ENCODE measurements around the gene DLG2. TPM values are rescaled to one million over a fixed set of nuclear protein-coding genes. Genes with fewer than 3 reads are reported as not detected.

The DLG2 gene
- total RNA-seq, 2 experiments from 2014 or later: 6.9 to 8.2 TPM

- intact Hi-C loops (cut with micrococcal nuclease; ENCODE audit: unreplicated experiment): no loop called here
- no peak overlapping the region for H2AFZ ChIP-seq (ENCODE audit: low read length)
- TF ChIP-seq CTCF (conservative IDR thresholded peaks at IDR 0.05; ENCODE audit: low read length) (no peak), EZH2phosphoT487 (IDR thresholded peaks at IDR 0.05; ENCODE audit: borderline replicate concordance, low read depth, low read length) (no peak)
- POLR2A ChIA-PET: interaction anchor here (0.7 kb wide), 1 partner anchor 710 kb away, joined by 3 read pairs; no protein-coding TSS in a partner anchor
- no peaks in the 10 kb centered on the region for H3K36me3 ChIP-seq (ENCODE audit: insufficient read depth, low read length)
- no peaks in the 10 kb centered on the region for H3K4me1 ChIP-seq (ENCODE audit: insufficient read depth, low read length, poor library complexity, severe bottlenecking)
- no peaks in the 10 kb centered on the region for H3K9me2 ChIP-seq (ENCODE audit: insufficient read depth, low read length)
- H3K4me3 ChIP-seq (ENCODE audit: low read depth, low read length, poor library complexity, severe bottlenecking): no peak overlapping the region
- no peaks in the 10 kb centered on the region for H4K20me1 ChIP-seq (ENCODE audit: insufficient read depth, low read length)
- CTCF ChIA-PET (ENCODE audit: unreplicated experiment): no interaction called here
- BruUV-seq (replicated peaks): no TSS peak
- no peaks in the 10 kb centered on the region for H3K79me2 ChIP-seq (ENCODE audit: insufficient read depth, low read depth, low read length)
- H3K4me2 ChIP-seq (ENCODE audit: low read length): no peak overlapping the region
- DNase-seq (ENCODE audit: low spot score): no peak
- no peak overlapping the region for H3K27ac ChIP-seq (ENCODE audit: low read depth, low read length, poor library complexity, severe bottlenecking)
- no peaks in the 10 kb centered on the region for H3K9me3 ChIP-seq (ENCODE audit: low read length)
Measured at GRCh38 chr11:83542861-83543260, 2084.3 kb downstream of the DLG2 start.

- Histone ChIP-seq H2AFZ (ENCODE audit: low read length) (no peak overlapping the region), H3K4me1 (ENCODE audit: insufficient read depth, low read length, poor library complexity, severe bottlenecking) (no peaks in the 10 kb centered on the region), H3K79me2 (ENCODE audit: insufficient read depth, low read depth, low read length) (no peaks in the 10 kb centered on the region), H3K9me3 (ENCODE audit: low read length) (no peaks in the 10 kb centered on the region), H3K4me3 (ENCODE audit: low read depth, low read length, poor library complexity, severe bottlenecking) (no peak overlapping the region), H3K4me2 (ENCODE audit: low read length) (no peak overlapping the region), H3K9me2 (ENCODE audit: insufficient read depth, low read length) (no peaks in the 10 kb centered on the region), H3K27ac (ENCODE audit: low read depth, low read length, poor library complexity, severe bottlenecking) (no peak overlapping the region), H3K36me3 (ENCODE audit: insufficient read depth, low read length) (no peaks in the 10 kb centered on the region), H4K20me1 (ENCODE audit: insufficient read depth, low read length) (no peaks in the 10 kb centered on the region)
- POLR2A ChIA-PET: no interaction called here
- intact Hi-C loops (cut with micrococcal nuclease; ENCODE audit: unreplicated experiment): no loop called here
- BruUV-seq (replicated peaks): no TSS peak
- CTCF ChIA-PET (ENCODE audit: unreplicated experiment): no interaction called here
- no peak for DNase-seq (ENCODE audit: low spot score)
- no peak for TF ChIP-seq CTCF (conservative IDR thresholded peaks at IDR 0.05; ENCODE audit: low read length)
- TF ChIP-seq EZH2phosphoT487 (IDR thresholded peaks at IDR 0.05; ENCODE audit: borderline replicate concordance, low read depth, low read length): no peak
Measured at GRCh38 chr11:83540728-83541127, 2086.4 kb downstream of the DLG2 start.

GRCh38 chr11:83540112-83540675, 2086.9 kb downstream of the DLG2 start:
- TF ChIP-seq CTCF (conservative IDR thresholded peaks at IDR 0.05; ENCODE audit: low read length): no peak
- no peak for TF ChIP-seq EZH2phosphoT487 (IDR thresholded peaks at IDR 0.05; ENCODE audit: borderline replicate concordance, low read depth, low read length)
- no peaks in the 10 kb centered on the region for H3K79me2 ChIP-seq (ENCODE audit: insufficient read depth, low read depth, low read length)
- CTCF ChIA-PET (ENCODE audit: unreplicated experiment): no interaction called here

More at GRCh38 chr11:83540112-83540675, 2086.9 kb downstream of the DLG2 start:
- Histone ChIP-seq H2AFZ (ENCODE audit: low read length) (no peak overlapping the region), H3K9me3 (ENCODE audit: low read length) (no peaks in the 10 kb centered on the region), H3K4me3 (ENCODE audit: low read depth, low read length, poor library complexity, severe bottlenecking) (no peak overlapping the region), H3K4me2 (ENCODE audit: low read length) (no peak overlapping the region), H3K27ac (ENCODE audit: low read depth, low read length, poor library complexity, severe bottlenecking) (no peak overlapping the region), H3K36me3 (ENCODE audit: insufficient read depth, low read length) (no peaks in the 10 kb centered on the region), H3K4me1 (ENCODE audit: insufficient read depth, low read length, poor library complexity, severe bottlenecking) (no peaks in the 10 kb centered on the region), H4K20me1 (ENCODE audit: insufficient read depth, low read length) (no peaks in the 10 kb centered on the region), H3K9me2 (ENCODE audit: insufficient read depth, low read length) (no peaks in the 10 kb centered on the region)
- BruUV-seq (replicated peaks): no TSS peak
- POLR2A ChIA-PET: interaction anchor here (0.6 kb wide), 2 partner anchors 393 to 977 kb away, joined by 3 read pairs; no protein-coding TSS in a partner anchor
- no peak for DNase-seq (ENCODE audit: low spot score)
- intact Hi-C loops (cut with micrococcal nuclease; ENCODE audit: unreplicated experiment): no loop called here
